Measurements from ENCODE around the gene RUFY1. TPM values are rescaled to one million over a fixed set of nuclear protein-coding genes. Genes with fewer than 3 reads are reported as not detected.
"Not testable (repeated sequence)": the region's sequence is repeated elsewhere in the genome, so short reads cannot be mapped to it uniquely, and the experiment has no call there.

Gene RUFY1, protein sequence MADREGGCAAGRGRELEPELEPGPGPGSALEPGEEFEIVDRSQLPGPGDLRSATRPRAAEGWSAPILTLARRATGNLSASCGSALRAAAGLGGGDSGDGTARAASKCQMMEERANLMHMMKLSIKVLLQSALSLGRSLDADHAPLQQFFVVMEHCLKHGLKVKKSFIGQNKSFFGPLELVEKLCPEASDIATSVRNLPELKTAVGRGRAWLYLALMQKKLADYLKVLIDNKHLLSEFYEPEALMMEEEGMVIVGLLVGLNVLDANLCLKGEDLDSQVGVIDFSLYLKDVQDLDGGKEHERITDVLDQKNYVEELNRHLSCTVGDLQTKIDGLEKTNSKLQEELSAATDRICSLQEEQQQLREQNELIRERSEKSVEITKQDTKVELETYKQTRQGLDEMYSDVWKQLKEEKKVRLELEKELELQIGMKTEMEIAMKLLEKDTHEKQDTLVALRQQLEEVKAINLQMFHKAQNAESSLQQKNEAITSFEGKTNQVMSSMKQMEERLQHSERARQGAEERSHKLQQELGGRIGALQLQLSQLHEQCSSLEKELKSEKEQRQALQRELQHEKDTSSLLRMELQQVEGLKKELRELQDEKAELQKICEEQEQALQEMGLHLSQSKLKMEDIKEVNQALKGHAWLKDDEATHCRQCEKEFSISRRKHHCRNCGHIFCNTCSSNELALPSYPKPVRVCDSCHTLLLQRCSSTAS
- polyA plus RNA-seq (2013, experiment 1 of 2) = 34.4 TPM
- 34.3 TPM for polyA plus RNA-seq (2013, experiment 2 of 2)

DNA sequence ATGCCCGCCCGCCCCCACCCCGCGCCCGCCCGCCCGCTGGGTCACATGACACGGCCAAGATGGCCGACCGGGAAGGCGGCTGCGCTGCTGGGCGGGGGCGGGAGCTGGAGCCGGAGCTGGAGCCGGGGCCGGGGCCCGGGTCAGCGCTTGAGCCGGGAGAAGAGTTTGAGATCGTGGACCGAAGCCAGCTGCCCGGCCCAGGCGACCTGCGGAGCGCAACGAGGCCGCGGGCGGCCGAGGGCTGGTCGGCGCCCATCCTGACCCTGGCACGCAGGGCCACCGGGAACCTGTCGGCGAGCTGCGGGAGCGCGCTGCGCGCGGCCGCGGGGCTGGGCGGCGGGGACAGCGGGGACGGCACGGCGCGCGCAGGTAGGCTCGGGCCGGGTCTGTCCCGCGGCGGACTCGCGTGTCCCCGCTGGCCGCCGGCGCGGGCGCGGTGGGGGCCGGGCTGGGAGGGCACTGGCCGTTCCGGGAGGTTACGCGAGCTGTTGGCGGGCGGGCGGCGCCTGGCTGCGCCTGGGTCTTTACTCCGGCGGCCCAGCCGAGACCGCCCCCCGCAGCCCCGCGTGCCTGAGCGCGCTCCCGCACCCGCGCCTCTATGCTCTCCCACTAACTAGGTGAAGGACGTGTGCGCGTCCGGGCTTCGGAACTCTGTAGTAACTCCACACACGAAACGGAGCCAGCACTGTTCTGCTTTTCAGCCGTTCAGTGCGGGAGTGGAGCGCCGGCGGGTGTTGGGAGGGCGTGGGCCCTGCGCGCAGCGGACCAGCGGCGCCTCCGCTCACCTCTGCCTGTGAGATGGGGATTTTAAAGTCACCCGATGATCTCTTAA is at the start of gene RUFY1:
Gene RUFY1, plus strand, starts transcription at position 44 of the 832 bp plus-strand sequence. Its CDS starts 16 bp downstream, at position 60.
- Histone ChIP-seq H3K14ac (ENCODE audit: low read length) (peak within 1 kb of the TSS; percentile 79), H2AFZ (ENCODE audit: low read length) (peak within 1 kb of the TSS; percentile 100), H3K4me1 (ENCODE audit: control insufficient read depth in 2 of 2, insufficient read depth in 1 of 2, low read depth in 1 of 2, low read length in 2 of 2) (peaks cover 3 to 5% of the 10 kb centered on the region in 2 donors), H3K4me2 (ENCODE audit: insufficient read depth, low read length, poor library complexity, severe bottlenecking) (peak within 1 kb of the TSS; percentile 54), H3K4me3 (ENCODE audit: low read length in 2 of 2) (peak within 1 kb of the TSS; percentile 83 to 98), H3K9ac (ENCODE audit: low read depth, low read length, poor library complexity) (peak within 1 kb of the TSS; percentile 96), H3K36me3 (replicated peaks in 1 of 2; ENCODE audit: control insufficient read depth in 2 of 2, insufficient read depth in 2 of 2, low read length in 2 of 2) (peaks cover 0 to 18% of the 10 kb centered on the region in 2 donors), H3K18ac (ENCODE audit: low read length) (peak within 1 kb of the TSS; percentile 99), H3K9me3 (replicated peaks in 1 of 2; ENCODE audit: control insufficient read depth in 2 of 2, insufficient read depth in 1 of 2, low read depth in 1 of 2, low read length in 2 of 2) (peaks cover 0 to 8% of the 10 kb centered on the region in 2 donors), H4K91ac (ENCODE audit: low read depth, low read length, poor library complexity) (peak within 1 kb of the TSS; percentile 77), H3K4ac (ENCODE audit: low read length) (peak within 1 kb of the TSS; percentile 29), H2AK5ac (ENCODE audit: low read depth, low read length) (no peak within 1 kb of the TSS), H3K27ac (replicated peaks; ENCODE audit: low read length) (peak within 1 kb of the TSS; percentile 95), H2BK120ac (ENCODE audit: low read depth, low read length) (peak within 1 kb of the TSS; percentile 54), H3K23ac (ENCODE audit: low read depth, low read length, poor library complexity) (peak within 1 kb of the TSS; percentile 94), H2BK5ac (ENCODE audit: low read length) (peak within 1 kb of the TSS; percentile 95), H4K8ac (ENCODE audit: low read depth, low read length) (no peak within 1 kb of the TSS), H3K79me1 (ENCODE audit: low read depth, low read length) (peaks cover 2% of the 10 kb centered on the region), H2BK15ac (ENCODE audit: low read length) (peak within 1 kb of the TSS; percentile 65), H3K27me3 (ENCODE audit: control insufficient read depth in 3 of 3, insufficient read depth in 3 of 3, low read depth in 1 of 3, low read length in 3 of 3) (no peaks in the 10 kb centered on the region), H2BK12ac (ENCODE audit: low read length) (no peak within 1 kb of the TSS)
- no CpG with 5 or more reads among the region's 109 CpGs for WGBS, 2 donors (ENCODE audit: extremely low coverage in 2 of 2, insufficient read length in 2 of 2, insufficient replicate concordance in 1 of 2)
- DNase-seq (ENCODE audit: low spot score) = peak; percentile 69

DNA sequence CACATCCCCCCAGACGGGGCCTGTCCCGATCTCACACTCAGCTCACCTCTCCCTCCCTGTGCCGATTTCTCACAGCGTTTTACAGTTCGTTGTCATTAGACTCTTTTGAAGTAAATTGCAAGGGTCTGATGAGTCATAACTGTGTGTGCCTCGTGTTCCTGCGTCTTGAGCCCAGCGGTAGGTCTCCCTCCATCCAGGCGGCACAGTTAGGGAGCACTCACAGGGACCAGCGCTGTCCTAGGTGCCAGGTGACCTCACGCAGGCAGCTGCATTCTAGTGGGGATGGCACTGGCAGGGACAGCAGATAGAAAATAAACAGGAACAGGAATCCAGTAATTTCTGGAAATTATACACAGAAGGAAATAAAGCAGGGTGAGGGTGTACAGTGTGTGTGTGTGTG is 48.4 kb upstream of the RUFY1 start:
- H2BK120ac ChIP-seq (ENCODE audit: low read depth, low read length); H3K23ac ChIP-seq (ENCODE audit: low read depth, low read length, poor library complexity); H3K36me3 ChIP-seq (replicated peaks in 1 of 2; ENCODE audit: control insufficient read depth in 2 of 2, insufficient read depth in 2 of 2, low read length in 2 of 2); H2BK12ac ChIP-seq (ENCODE audit: low read length); H4K8ac ChIP-seq (ENCODE audit: low read depth, low read length); H3K9ac ChIP-seq (ENCODE audit: low read depth, low read length, poor library complexity); DNase-seq (ENCODE audit: low spot score); H3K4me2 ChIP-seq (ENCODE audit: insufficient read depth, low read length, poor library complexity, severe bottlenecking); H3K18ac ChIP-seq (ENCODE audit: low read length); H2AFZ ChIP-seq (ENCODE audit: low read length); H3K27me3 ChIP-seq (ENCODE audit: control insufficient read depth in 3 of 3, insufficient read depth in 3 of 3, low read depth in 1 of 3, low read length in 3 of 3); H2AK5ac ChIP-seq (ENCODE audit: low read depth, low read length); H3K4ac ChIP-seq (ENCODE audit: low read length); H2BK5ac ChIP-seq (ENCODE audit: low read length); H3K4me1 ChIP-seq (ENCODE audit: control insufficient read depth in 2 of 2, insufficient read depth in 1 of 2, low read depth in 1 of 2, low read length in 2 of 2); H2BK15ac ChIP-seq (ENCODE audit: low read length); H3K27ac ChIP-seq (replicated peaks; ENCODE audit: low read length); H3K79me1 ChIP-seq (ENCODE audit: low read depth, low read length); H3K9me3 ChIP-seq (replicated peaks in 1 of 2; ENCODE audit: control insufficient read depth in 2 of 2, insufficient read depth in 1 of 2, low read depth in 1 of 2, low read length in 2 of 2); H4K91ac ChIP-seq (ENCODE audit: low read depth, low read length, poor library complexity); H3K4me3 ChIP-seq (ENCODE audit: low read length in 2 of 2); H3K14ac ChIP-seq (ENCODE audit: low read length): not testable (repeated sequence)
- WGBS, 2 donors (ENCODE audit: extremely low coverage in 2 of 2, insufficient read length in 2 of 2, insufficient replicate concordance in 1 of 2) = no CpG with 5 or more reads among the region's 11 CpGs

DNA sequence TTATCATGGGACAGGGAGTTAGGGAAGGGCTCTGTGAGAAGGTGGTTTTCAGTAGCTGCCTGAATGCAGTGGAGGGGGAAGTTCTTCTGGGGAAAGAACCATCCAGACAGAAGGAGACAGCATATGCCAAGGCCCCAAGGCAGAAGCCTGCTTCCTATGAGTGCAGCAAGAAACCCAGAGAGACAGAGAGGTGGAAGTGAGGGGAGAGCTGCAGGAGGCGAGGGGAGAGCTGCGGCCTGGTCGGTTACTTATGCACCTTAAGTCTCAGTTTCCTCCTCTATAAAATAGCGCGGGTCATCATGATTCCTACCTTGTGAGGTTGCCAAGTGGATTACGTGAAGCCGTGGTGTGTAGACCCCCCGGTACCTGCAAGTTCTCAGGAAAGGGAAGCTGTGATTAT is 47.9 kb upstream of the RUFY1 start:
- H2BK5ac ChIP-seq (ENCODE audit: low read length); H3K27ac ChIP-seq (replicated peaks; ENCODE audit: low read length); H4K91ac ChIP-seq (ENCODE audit: low read depth, low read length, poor library complexity); DNase-seq (ENCODE audit: low spot score); H2AK5ac ChIP-seq (ENCODE audit: low read depth, low read length); H3K23ac ChIP-seq (ENCODE audit: low read depth, low read length, poor library complexity); H3K4me3 ChIP-seq (ENCODE audit: low read length in 2 of 2); H4K8ac ChIP-seq (ENCODE audit: low read depth, low read length); H2BK15ac ChIP-seq (ENCODE audit: low read length); H3K18ac ChIP-seq (ENCODE audit: low read length); H3K4me1 ChIP-seq (ENCODE audit: control insufficient read depth in 2 of 2, insufficient read depth in 1 of 2, low read depth in 1 of 2, low read length in 2 of 2); H3K9ac ChIP-seq (ENCODE audit: low read depth, low read length, poor library complexity); H3K4me2 ChIP-seq (ENCODE audit: insufficient read depth, low read length, poor library complexity, severe bottlenecking); H3K27me3 ChIP-seq (ENCODE audit: control insufficient read depth in 3 of 3, insufficient read depth in 3 of 3, low read depth in 1 of 3, low read length in 3 of 3); H3K79me1 ChIP-seq (ENCODE audit: low read depth, low read length); H3K36me3 ChIP-seq (replicated peaks in 1 of 2; ENCODE audit: control insufficient read depth in 2 of 2, insufficient read depth in 2 of 2, low read length in 2 of 2); H3K14ac ChIP-seq (ENCODE audit: low read length); H2BK12ac ChIP-seq (ENCODE audit: low read length); H3K9me3 ChIP-seq (replicated peaks in 1 of 2; ENCODE audit: control insufficient read depth in 2 of 2, insufficient read depth in 1 of 2, low read depth in 1 of 2, low read length in 2 of 2); H2BK120ac ChIP-seq (ENCODE audit: low read depth, low read length); H3K4ac ChIP-seq (ENCODE audit: low read length); H2AFZ ChIP-seq (ENCODE audit: low read length): not testable (repeated sequence)
- no CpG with 5 or more reads among the region's 8 CpGs for WGBS, 2 donors (ENCODE audit: extremely low coverage in 2 of 2, insufficient read length in 2 of 2, insufficient replicate concordance in 1 of 2)

All from neuronal stem cell (in vitro differentiated cells).